ENCODE measurements around the gene RAB13. TPM values are rescaled to one million over a fixed set of nuclear protein-coding genes. Genes with fewer than 3 reads are reported as not detected.
"Not testable (repeated sequence)": the region's sequence is repeated elsewhere in the genome, so short reads cannot be mapped to it uniquely, and the experiment has no call there.

The RAB13 gene
- total RNA-seq, 1 experiment from 2014 or later: 42.3 TPM

DNA sequence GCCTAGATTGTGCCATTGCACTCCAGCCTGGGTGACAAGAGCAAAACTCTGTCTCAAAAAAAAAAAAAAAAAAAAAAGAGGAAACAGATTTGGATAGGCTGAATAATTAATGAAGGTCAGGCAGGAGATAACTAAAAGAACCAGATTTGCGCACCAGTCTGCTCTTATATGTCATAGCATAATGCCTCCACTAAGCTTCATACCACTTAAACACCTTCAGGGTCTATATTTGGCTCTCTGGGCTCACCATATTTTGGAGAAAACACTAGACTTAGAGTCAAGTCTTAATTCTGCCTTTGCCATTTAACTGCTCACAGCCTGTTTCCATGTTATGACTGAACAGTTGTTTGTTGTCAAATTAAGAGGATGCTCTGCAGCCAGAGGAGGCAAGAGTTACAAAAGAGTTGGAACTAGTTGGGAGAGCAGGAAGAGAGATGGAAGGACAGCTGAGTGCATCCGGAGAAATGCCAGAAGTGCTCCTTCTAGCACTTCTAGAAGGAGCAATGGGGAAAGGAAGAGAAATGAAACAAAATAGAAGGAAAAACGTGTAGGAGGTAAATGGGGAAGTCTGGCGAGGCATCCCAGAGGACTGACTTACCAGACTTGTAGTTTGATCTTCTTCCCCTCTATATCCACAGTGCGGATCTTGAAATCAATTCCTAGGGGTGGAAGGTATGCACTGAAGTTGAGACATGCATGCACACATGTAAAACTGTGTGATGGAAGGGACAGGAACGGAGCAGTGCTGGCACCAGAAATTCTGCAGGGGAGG is 1.8 kb downstream of the RAB13 start:
- H3K36me3 ChIP-seq (ENCODE audit: low read depth, low read length): no peaks in the 10 kb centered on the region
- H3K9me3 ChIP-seq (ENCODE audit: low read length): no peaks in the 10 kb centered on the region
- BruUV-seq (replicated peaks): no TSS peak
- H3K79me2 ChIP-seq (ENCODE audit: low read length): peaks cover 15% of the 10 kb centered on the region
- H3K9ac ChIP-seq (ENCODE audit: low read length): no peak overlapping the region
- no peaks in the 10 kb centered on the region for H3K27me3 ChIP-seq (ENCODE audit: low read length)
- H3K4me1 ChIP-seq (ENCODE audit: insufficient read depth, low read length): peaks cover 19% of the 10 kb centered on the region
- CTCF ChIA-PET: no interaction called here
- no peak for ATAC-seq
- H3K27ac ChIP-seq (ENCODE audit: low read length): no peak overlapping the region
- H3F3A ChIP-seq (ENCODE audit: low read length, unreplicated experiment): peaks cover 4% of the 10 kb centered on the region
- H3K9me2 ChIP-seq (replicated peaks; ENCODE audit: low read length): no peaks in the 10 kb centered on the region
- intact Hi-C loops (cut with micrococcal nuclease): no loop called here
- peak overlapping the region; percentile 93 for H3K4me2 ChIP-seq (ENCODE audit: low read length)
- POLR2A ChIA-PET (ENCODE audit: unreplicated experiment): no interaction called here
- no peak for DNase-seq
- no peak for TF ChIP-seq EZH2 (IDR thresholded peaks at IDR 0.05; ENCODE audit: low read length, unreplicated experiment)
- no peak for TF ChIP-seq EZH2phosphoT487 (IDR thresholded peaks at IDR 0.05; ENCODE audit: borderline replicate concordance, low read length)
- TF ChIP-seq CTCF (conservative IDR thresholded peaks at IDR 0.05; ENCODE audit: low read depth, low read length): no peak
- H2AFZ ChIP-seq (ENCODE audit: low read length): no peak overlapping the region
- no peaks in the 10 kb centered on the region for H4K20me1 ChIP-seq (ENCODE audit: low read length)
- H3K4me3 ChIP-seq (ENCODE audit: low read length): 0 out of 2 replicates have a peak overlapping the region, but pooled peaks have one; percentile 74

GRCh38 chr1:153981735-153982134 is 4.4 kb downstream of the RAB13 start:
- CTCF ChIA-PET; POLR2A ChIA-PET (ENCODE audit: unreplicated experiment); H3K27ac ChIP-seq (ENCODE audit: low read length); H3K36me3 ChIP-seq (ENCODE audit: low read depth, low read length); H3K27me3 ChIP-seq (ENCODE audit: low read length); H3K4me3 ChIP-seq (ENCODE audit: low read length); H2AFZ ChIP-seq (ENCODE audit: low read length); intact Hi-C loops (cut with micrococcal nuclease); H3K9ac ChIP-seq (ENCODE audit: low read length); DNase-seq; H3K9me2 ChIP-seq (replicated peaks; ENCODE audit: low read length); ATAC-seq; H4K20me1 ChIP-seq (ENCODE audit: low read length); H3K9me3 ChIP-seq (ENCODE audit: low read length); H3K4me2 ChIP-seq (ENCODE audit: low read length); H3F3A ChIP-seq (ENCODE audit: low read length, unreplicated experiment): not testable (repeated sequence)
- BruUV-seq (replicated peaks): TSS peak; percentile 72
- H3K4me1 ChIP-seq (ENCODE audit: insufficient read depth, low read length): peaks cover 27% of the 10 kb centered on the region
- H3K79me2 ChIP-seq (ENCODE audit: low read length): peaks cover 22% of the 10 kb centered on the region

DNA sequence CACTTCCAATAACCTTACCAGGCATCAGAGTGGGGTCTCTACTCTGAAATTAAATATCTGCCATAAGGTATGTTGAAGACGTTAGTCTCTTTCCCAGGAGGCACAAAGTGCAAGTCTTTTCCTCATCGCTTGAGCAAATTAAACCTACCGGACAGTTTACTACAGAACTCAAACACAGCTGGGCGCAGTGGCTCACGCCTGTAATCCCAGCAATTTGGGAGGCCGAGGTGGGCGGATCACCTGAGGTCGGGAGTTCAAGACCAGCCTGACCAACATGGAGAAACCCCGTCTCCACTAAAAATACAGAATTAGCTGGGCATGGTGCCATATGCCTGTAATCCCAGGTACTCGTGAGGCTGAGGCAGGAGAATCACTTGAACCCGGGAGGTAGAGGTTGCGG is 7.0 kb downstream of the RAB13 start:
- H3F3A ChIP-seq (ENCODE audit: low read length, unreplicated experiment); intact Hi-C loops (cut with micrococcal nuclease); H3K9ac ChIP-seq (ENCODE audit: low read length); H3K4me2 ChIP-seq (ENCODE audit: low read length); H2AFZ ChIP-seq (ENCODE audit: low read length); H3K9me3 ChIP-seq (ENCODE audit: low read length); H3K27me3 ChIP-seq (ENCODE audit: low read length); BruUV-seq (replicated peaks); ATAC-seq; H3K4me3 ChIP-seq (ENCODE audit: low read length); DNase-seq; H3K27ac ChIP-seq (ENCODE audit: low read length); H4K20me1 ChIP-seq (ENCODE audit: low read length); H3K9me2 ChIP-seq (replicated peaks; ENCODE audit: low read length): not testable (repeated sequence)
- Histone ChIP-seq H3K79me2 (ENCODE audit: low read length) (peaks cover 20% of the 10 kb centered on the region), H3K4me1 (ENCODE audit: insufficient read depth, low read length) (peaks cover 18% of the 10 kb centered on the region), H3K36me3 (ENCODE audit: low read depth, low read length) (peaks cover 13% of the 10 kb centered on the region)
- CTCF ChIA-PET: interaction anchor here (0.6 to 1.9 kb wide), 2 partner anchors 8 to 293 kb away, joined by 8 to 10 read pairs; partner anchors contain the start of gene RAB13
- POLR2A ChIA-PET (ENCODE audit: unreplicated experiment): interaction anchor here (0.6 kb wide), 1 partner anchor 16 kb away, joined by 4 read pairs; the partner anchor contains the start of gene SLC39A1

All from PC-3 (cell line).